A673 (cell line): ENCODE measurements around the gene SLC35E2B.
"Not testable (repeated sequence)": the region's sequence is repeated elsewhere in the genome, so short reads cannot be mapped to it uniquely, and the experiment has no call there.

Experiments
- CTCF ChIP-seq: fragments of 300-800, 200-600 bp; sonication (generic); conservative IDR thresholded peaks from 2 replicates; pipeline ENCODE4 v1.5.1; 2017; ENCODE audit warnings: low read depth, mild to moderate bottlenecking, antibody characterized with exemption, low read length, moderate library complexity, mixed read lengths
- EZH2 ChIP-seq: fragments of 200-600 bp; sonication (generic); IDR thresholded peaks from 2 replicates; pipeline ENCODE4 v1.6.1; 2017; ENCODE audit warnings: borderline replicate concordance, low read depth, mild to moderate bottlenecking, mixed read lengths, antibody characterized with exemption, low read length; ENCODE audit not compliant: poor library complexity, severe bottlenecking

GRCh38 chr1:1638528-1638927 is 54.1 kb downstream of the SLC35E2B start:
- not testable (repeated sequence) for TF ChIP-seq CTCF, EZH2
